ENCODE results near the gene FAM47E. TPM values are rescaled to one million over a fixed set of nuclear protein-coding genes. Genes with fewer than 3 reads are reported as not detected.

Gene FAM47E
- polyA plus RNA-seq, 1 donor (not counting 4 experiments of a cell fraction or from before 2014, with no cell fraction given), result 0.29 TPM

DNA sequence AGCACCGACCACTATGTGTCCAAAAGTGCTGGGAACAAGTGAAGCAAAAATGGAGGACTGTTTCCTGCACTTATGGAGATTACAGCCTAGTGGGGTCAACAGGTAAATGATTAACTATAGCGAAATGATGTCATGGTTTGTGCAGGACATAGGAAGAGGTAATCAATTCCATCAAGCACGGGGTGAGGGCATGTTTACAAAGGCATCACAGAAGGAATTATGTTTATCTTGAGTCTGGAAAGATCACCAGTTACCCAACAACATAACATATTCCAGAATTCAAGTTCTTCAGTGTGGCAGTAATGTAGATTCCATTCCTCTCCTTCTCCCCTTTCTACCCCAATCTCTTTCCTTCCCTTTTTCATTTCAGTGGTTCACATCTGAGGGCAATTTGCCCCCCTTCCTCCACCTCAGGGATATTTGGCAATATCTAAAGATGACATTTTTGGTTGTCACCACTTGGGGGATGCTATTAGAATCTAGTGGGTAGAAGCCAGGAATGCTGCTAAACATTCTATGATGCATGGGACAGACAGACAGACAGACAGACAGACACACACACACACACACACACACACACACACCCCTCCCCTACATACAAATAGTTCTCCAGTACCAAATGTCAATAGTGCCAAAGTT, 24.1 kb downstream of the FAM47E start:
- no peak overlapping the region for H2AFZ ChIP-seq (ENCODE audit: control insufficient read depth, low read length)
- H3K9me3 ChIP-seq (ENCODE audit: control insufficient read depth, low read depth, low read length), result no peaks in the 10 kb centered on the region
- no peaks in the 10 kb centered on the region for H3K79me2 ChIP-seq (ENCODE audit: control insufficient read depth, insufficient read depth, low read length)
- H3K9me1 ChIP-seq (ENCODE audit: control insufficient read depth, extremely low read depth, insufficient read depth, low read length), result no peaks in the 10 kb centered on the region
- H3K36me3 ChIP-seq (ENCODE audit: control insufficient read depth in 2 of 2, extremely low read depth in 1 of 2, insufficient read depth in 2 of 2, low read length in 2 of 2), result no peaks in the 10 kb centered on the region
- no peak overlapping the region for H3K27ac ChIP-seq (ENCODE audit: control insufficient read depth, insufficient read depth, low read length)
- dilution Hi-C loops (cut with MboI; ENCODE audit: extremely low pct_ligation_motif_present, low sequenced_read_pairs), result no loop called here
- no peaks in the 10 kb centered on the region for H3K4me1 ChIP-seq (ENCODE audit: control insufficient read depth, extremely low read depth, insufficient read depth, low read length)
- no peak overlapping the region for H3K9ac ChIP-seq (ENCODE audit: control insufficient read depth, extremely low read depth, insufficient read depth, low read length)
- FAIRE-seq (no peak), DNase-seq (ENCODE audit: low read depth, low spot score) (no peak)
- H3K4me3 ChIP-seq (ENCODE audit: control insufficient read depth in 2 of 3, extremely low read depth in 1 of 3, insufficient read depth in 2 of 3, low read depth in 1 of 3, low read length in 3 of 3), result no peak overlapping the region
- no peak overlapping the region for H3K4me2 ChIP-seq (ENCODE audit: control insufficient read depth, extremely low read depth, insufficient read depth, low read depth, low read length)
- peaks cover 4% of the 10 kb centered on the region for H3K27me3 ChIP-seq (ENCODE audit: control insufficient read depth, extremely low read depth, insufficient read depth, low read length)
- H4K20me1 ChIP-seq (ENCODE audit: control insufficient read depth, extremely low read depth, insufficient read depth, low read length), result no peaks in the 10 kb centered on the region
- TF ChIP-seq EZH2 (IDR thresholded peaks at IDR 0.05; ENCODE audit: low read length), result no peak

DNA sequence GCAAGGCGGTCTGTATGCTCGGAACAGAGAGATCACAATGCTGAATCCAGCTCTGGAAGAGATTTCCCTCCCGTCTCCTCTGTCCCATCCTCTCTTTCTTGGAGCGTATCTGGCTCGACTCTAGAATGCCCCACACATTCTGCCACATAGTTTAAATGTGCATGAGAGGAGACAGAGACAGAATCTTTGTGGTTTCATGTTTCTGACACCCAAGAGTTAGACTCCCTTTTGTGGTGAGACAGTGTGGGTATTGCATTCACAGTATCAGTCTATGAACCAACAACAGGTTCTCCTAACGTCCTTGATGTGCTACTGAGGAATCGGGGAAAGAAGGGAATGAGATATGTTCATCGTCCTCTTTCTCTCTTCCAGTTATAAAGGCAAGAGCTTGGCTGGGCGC, 25.3 kb downstream of the FAM47E start:
- H3K79me2 ChIP-seq (ENCODE audit: control insufficient read depth, insufficient read depth, low read length), result no peaks in the 10 kb centered on the region
- H2AFZ ChIP-seq (ENCODE audit: control insufficient read depth, low read length), result no peak overlapping the region
- no peaks in the 10 kb centered on the region for H3K36me3 ChIP-seq (ENCODE audit: control insufficient read depth in 2 of 2, extremely low read depth in 1 of 2, insufficient read depth in 2 of 2, low read length in 2 of 2)
- H3K9me1 ChIP-seq (ENCODE audit: control insufficient read depth, extremely low read depth, insufficient read depth, low read length), result no peaks in the 10 kb centered on the region
- no peaks in the 10 kb centered on the region for H3K27me3 ChIP-seq (ENCODE audit: control insufficient read depth, extremely low read depth, insufficient read depth, low read length)
- dilution Hi-C loops (cut with MboI; ENCODE audit: extremely low pct_ligation_motif_present, low sequenced_read_pairs), result no loop called here
- FAIRE-seq, result no peak
- H3K4me1 ChIP-seq (ENCODE audit: control insufficient read depth, extremely low read depth, insufficient read depth, low read length), result no peaks in the 10 kb centered on the region
- no peak overlapping the region for H3K9ac ChIP-seq (ENCODE audit: control insufficient read depth, extremely low read depth, insufficient read depth, low read length)
- no peak overlapping the region for H3K4me2 ChIP-seq (ENCODE audit: control insufficient read depth, extremely low read depth, insufficient read depth, low read depth, low read length)
- DNase-seq (ENCODE audit: low read depth, low spot score), result no peak
- no peak overlapping the region for H3K27ac ChIP-seq (ENCODE audit: control insufficient read depth, insufficient read depth, low read length)
- no peaks in the 10 kb centered on the region for H4K20me1 ChIP-seq (ENCODE audit: control insufficient read depth, extremely low read depth, insufficient read depth, low read length)
- TF ChIP-seq CTCF (optimal IDR thresholded peaks at IDR 0.05 in 1 of 3, IDR thresholded peaks at IDR 0.05 in 1 of 3, conservative IDR thresholded peaks at IDR 0.05 in 1 of 3; ENCODE audit: extremely low read depth in 1 of 3, insufficient read depth in 2 of 3, low read length in 3 of 3) (no peak), EZH2 (IDR thresholded peaks at IDR 0.05; ENCODE audit: low read length) (no peak)
- no peak overlapping the region for H3K4me3 ChIP-seq (ENCODE audit: control insufficient read depth in 2 of 3, extremely low read depth in 1 of 3, insufficient read depth in 2 of 3, low read depth in 1 of 3, low read length in 3 of 3)
- H3K9me3 ChIP-seq (ENCODE audit: control insufficient read depth, low read depth, low read length), result no peaks in the 10 kb centered on the region

- dilution Hi-C loops (cut with MboI; ENCODE audit: extremely low pct_ligation_motif_present, low sequenced_read_pairs), result no loop called here
- TF ChIP-seq CTCF (optimal IDR thresholded peaks at IDR 0.05 in 1 of 3, IDR thresholded peaks at IDR 0.05 in 1 of 3, conservative IDR thresholded peaks at IDR 0.05 in 1 of 3; ENCODE audit: extremely low read depth in 1 of 3, insufficient read depth in 2 of 3, low read length in 3 of 3), result no peak
- TF ChIP-seq EZH2 (IDR thresholded peaks at IDR 0.05; ENCODE audit: low read length), result no peak
These were observed 26.1 kb downstream of the FAM47E start for GRCh38 chr4:76277667-76278066.

More at GRCh38 chr4:76277667-76278066, 26.1 kb downstream of the FAM47E start:
- Histone ChIP-seq H3K9me3 (ENCODE audit: control insufficient read depth, low read depth, low read length) (no peaks in the 10 kb centered on the region), H3K9ac (ENCODE audit: control insufficient read depth, extremely low read depth, insufficient read depth, low read length) (no peak overlapping the region), H3K27ac (ENCODE audit: control insufficient read depth, insufficient read depth, low read length) (no peak overlapping the region), H3K4me2 (ENCODE audit: control insufficient read depth, extremely low read depth, insufficient read depth, low read depth, low read length) (no peak overlapping the region), H3K27me3 (ENCODE audit: control insufficient read depth, extremely low read depth, insufficient read depth, low read length) (no peaks in the 10 kb centered on the region), H4K20me1 (ENCODE audit: control insufficient read depth, extremely low read depth, insufficient read depth, low read length) (no peaks in the 10 kb centered on the region), H3K79me2 (ENCODE audit: control insufficient read depth, insufficient read depth, low read length) (no peaks in the 10 kb centered on the region), H2AFZ (ENCODE audit: control insufficient read depth, low read length) (no peak overlapping the region), H3K4me1 (ENCODE audit: control insufficient read depth, extremely low read depth, insufficient read depth, low read length) (no peaks in the 10 kb centered on the region), H3K4me3 (ENCODE audit: control insufficient read depth in 2 of 3, extremely low read depth in 1 of 3, insufficient read depth in 2 of 3, low read depth in 1 of 3, low read length in 3 of 3) (no peak overlapping the region), H3K9me1 (ENCODE audit: control insufficient read depth, extremely low read depth, insufficient read depth, low read length) (no peaks in the 10 kb centered on the region), H3K36me3 (ENCODE audit: control insufficient read depth in 2 of 2, extremely low read depth in 1 of 2, insufficient read depth in 2 of 2, low read length in 2 of 2) (no peaks in the 10 kb centered on the region)
- FAIRE-seq, result no peak
- no peak for DNase-seq (ENCODE audit: low read depth, low spot score)

All from keratinocyte (primary cell).